Brain microvascular endothelial cell (primary cell): Measurements from ENCODE around the gene ALG2.

Experiments
- DNase-seq: peaks from one replicate; pipeline ENCODE4 v3.0.0-alpha.2; 2020
- H3K27ac ChIP-seq: fragments of 250-450 bp; sonication (Bioruptor Pico); 2 replicates; pipeline ENCODE4 v1.5.1; 2020; ENCODE audit warnings: mild to moderate bottlenecking, moderate library complexity
- H3K27me3 ChIP-seq: fragments of 250-450 bp; sonication (Bioruptor Pico); replicated peaks from 2 replicates; pipeline ENCODE4 v1.5.1; 2020; ENCODE audit warnings: mild to moderate bottlenecking
- H3K36me3 ChIP-seq: fragments of 250-450 bp; sonication (Bioruptor Pico); replicated peaks from 2 replicates; pipeline ENCODE4 v1.5.1; 2020; ENCODE audit warnings: mild to moderate bottlenecking
- H3K4me3 ChIP-seq: 2 replicates; pipeline ENCODE4 v1.5.1; 2011; ENCODE audit warnings: low read depth, mild to moderate bottlenecking, control low read depth, low read length, moderate library complexity
- CTCF ChIP-seq: IDR thresholded peaks from 2 replicates; pipeline ENCODE4 v1.5.1; 2011; ENCODE audit warnings: low read depth, mild to moderate bottlenecking, moderate library complexity, low read length, control low read depth, inconsistent platforms; ENCODE audit errors: missing control alignments
- in situ Hi-C: cut with HindIII; loops from 2 replicates; pipeline ENCODE4 v1.10.0; 2017; ENCODE audit warnings: low sequenced_read_pairs, low pct_ligation_motif_present

The ALG2 gene

DNA sequence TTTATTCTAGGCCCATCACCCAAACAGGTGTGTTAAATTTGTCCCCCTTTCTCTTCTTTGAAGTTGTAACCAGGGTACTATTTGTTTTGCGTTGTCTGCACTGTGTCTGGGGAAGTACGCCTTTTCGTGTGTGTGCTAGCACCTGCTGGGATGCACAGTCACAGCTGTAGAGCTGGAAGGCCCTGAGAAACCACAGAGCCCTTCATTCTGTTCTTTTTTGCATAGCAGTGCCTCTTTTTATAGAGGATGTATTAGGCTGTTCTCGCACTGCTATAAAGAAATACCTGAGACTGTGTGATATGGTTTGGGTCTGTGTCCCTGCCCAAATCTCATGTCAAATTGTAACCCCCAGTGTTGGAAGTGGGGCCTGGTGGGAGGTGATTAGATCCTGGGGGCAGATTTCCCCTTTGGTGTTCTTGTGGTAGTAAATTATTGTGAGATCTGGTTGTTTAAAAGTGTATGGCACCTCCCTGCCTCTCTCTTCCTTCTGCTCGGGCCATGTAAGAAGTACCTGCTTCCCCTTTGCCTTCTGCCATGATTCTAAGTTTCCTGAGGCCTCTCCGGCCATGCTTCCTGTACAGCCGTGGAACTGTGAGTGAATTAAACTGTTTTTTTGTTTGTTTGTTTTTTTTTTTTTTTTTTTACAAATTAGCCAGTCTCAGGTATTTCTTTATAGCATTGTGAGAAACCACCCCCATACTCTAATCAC, 14.3 kb upstream of the ALG2 start:
- Histone ChIP-seq H3K27ac (no peak overlapping the region), H3K4me3 (no peak overlapping the region), H3K27me3 (no peaks in the 10 kb centered on the region), H3K36me3 (peaks cover 19% of the 10 kb centered on the region)
- TF ChIP-seq CTCF: no peak
- in situ Hi-C loops: no loop called here
- no peak for DNase-seq

DNA sequence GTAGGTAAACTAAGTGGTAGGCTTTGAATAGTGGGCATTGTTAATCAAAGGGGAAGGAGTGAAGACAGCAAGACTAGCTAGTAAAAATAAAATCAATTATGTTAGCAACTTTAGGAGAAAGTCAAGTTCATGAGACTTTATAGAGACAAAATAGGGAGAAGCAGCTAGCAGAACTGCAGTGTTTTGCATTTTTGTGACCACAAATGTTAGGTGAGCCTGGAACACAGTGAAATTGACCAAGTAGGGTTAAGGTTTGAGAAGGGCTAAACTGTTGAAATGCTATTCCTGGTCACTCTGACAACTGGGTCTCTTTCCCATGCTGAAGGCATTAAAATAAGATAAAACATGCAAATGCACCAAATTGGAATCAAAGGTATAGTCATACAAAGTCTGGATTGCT, 13.3 kb upstream of the ALG2 start:
- no peak overlapping the region for H3K27ac ChIP-seq
- no peak for TF ChIP-seq CTCF
- peaks cover 28% of the 10 kb centered on the region for H3K36me3 ChIP-seq
- no peak for DNase-seq
- H3K27me3 ChIP-seq: no peaks in the 10 kb centered on the region
- in situ Hi-C loops: no loop called here
- H3K4me3 ChIP-seq: no peak overlapping the region

DNA sequence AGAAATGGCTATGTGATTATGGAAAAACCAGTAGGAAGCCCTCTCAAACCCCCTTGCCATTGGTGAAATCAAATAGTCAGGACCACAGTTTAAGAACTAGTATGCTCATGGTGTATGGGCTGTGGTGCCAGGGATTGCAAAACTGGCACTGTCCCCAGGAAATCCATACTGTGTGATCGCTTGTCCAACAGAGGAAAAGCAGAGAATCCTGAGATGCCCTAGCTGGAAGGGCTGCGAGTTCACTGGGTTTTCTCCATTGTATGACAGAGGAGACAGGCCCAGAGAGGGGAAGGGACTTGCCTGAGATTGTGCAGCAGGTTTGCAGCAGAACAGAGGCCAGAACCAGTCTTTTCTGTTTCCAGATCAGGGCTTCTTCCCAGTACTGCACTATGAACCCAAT, 12.9 kb upstream of the ALG2 start:
- DNase-seq: no peak
- H3K27ac ChIP-seq: no peak overlapping the region
- in situ Hi-C loops: no loop called here
- H3K27me3 ChIP-seq: no peaks in the 10 kb centered on the region
- peaks cover 31% of the 10 kb centered on the region for H3K36me3 ChIP-seq
- TF ChIP-seq CTCF: no peak
- H3K4me3 ChIP-seq: no peak overlapping the region

GRCh38 chr9:99231711-99232110, 10.0 kb upstream of the ALG2 start:
- DNase-seq: no peak
- peak; percentile 81 for TF ChIP-seq CTCF
- peaks cover 49% of the 10 kb centered on the region for H3K36me3 ChIP-seq

GRCh38 chr9:99230206-99230605, 8.5 kb upstream of the ALG2 start:
- H3K27me3 ChIP-seq: no peaks in the 10 kb centered on the region
- TF ChIP-seq CTCF: no peak
- in situ Hi-C loops: no loop called here
- H3K27ac ChIP-seq: no peak overlapping the region
- H3K36me3 ChIP-seq: peaks cover 60% of the 10 kb centered on the region
- DNase-seq: no peak
- no peak overlapping the region for H3K4me3 ChIP-seq

More at GRCh38 chr9:99231711-99232110, 10.0 kb upstream of the ALG2 start:
- H3K27me3 ChIP-seq: no peaks in the 10 kb centered on the region
- H3K27ac ChIP-seq: no peak overlapping the region
- in situ Hi-C loops: no loop called here
- no peak overlapping the region for H3K4me3 ChIP-seq

- TF ChIP-seq CTCF: no peak
- H3K27ac ChIP-seq: no peak overlapping the region
- no peak overlapping the region for H3K4me3 ChIP-seq
- peaks cover 51% of the 10 kb centered on the region for H3K36me3 ChIP-seq
- in situ Hi-C loops: no loop called here
- no peaks in the 10 kb centered on the region for H3K27me3 ChIP-seq
- DNase-seq: no peak
Observed at GRCh38 chr9:99226054-99226453, 4.3 kb upstream of the ALG2 start.
